Measurements from ENCODE around the gene UBXN2A. TPM values are rescaled to one million over a fixed set of nuclear protein-coding genes. Genes with fewer than 3 reads are reported as not detected.
"Not testable (repeated sequence)": the region's sequence is repeated elsewhere in the genome, so short reads cannot be mapped to it uniquely, and the experiment has no call there.

Gene UBXN2A
- total and polyA plus RNA-seq, 7 donors, result 8.1 to 21.2 (median 15.0) TPM

GRCh38 chr2:23944976-23945375, 4.7 kb downstream of the UBXN2A start:
- Histone ChIP-seq H3K36me3 (no peaks in the 10 kb centered on the region), H3K4me3 (no peak overlapping the region), H3K27ac (no peak overlapping the region), H3K27me3 (no peaks in the 10 kb centered on the region), H3K4me1 (peaks cover 0 to 10% (median 7%) of the 10 kb centered on the region in 4 donors), H3K9me3 (no peaks in the 10 kb centered on the region)
- no peak for DNase-seq
- intact Hi-C loops (cut with DNase I), result loop anchor here (5.0 kb wide), 1 partner anchor 102 kb away; the partner anchor contains the start of genes FKBP1B and WDCP
- TF ChIP-seq POLR2AphosphoS5 (IDR thresholded peaks at IDR 0.05) (no peak), POLR2A (IDR thresholded peaks at IDR 0.05) (no peak), EP300 (IDR thresholded peaks at IDR 0.05) (no peak), CTCF (IDR thresholded peaks at IDR 0.05) (no peak)

GRCh38 chr2:23947350-23947749, 7.1 kb downstream of the UBXN2A start:
- TF ChIP-seq EP300 (IDR thresholded peaks at IDR 0.05) (no peak), POLR2A (IDR thresholded peaks at IDR 0.05) (no peak), POLR2AphosphoS5 (IDR thresholded peaks at IDR 0.05) (no peak), CTCF (IDR thresholded peaks at IDR 0.05) (no peak)
- intact Hi-C loops (cut with DNase I), result no loop called here
- Histone ChIP-seq H3K4me3 (no peak overlapping the region), H3K9me3 (no peaks in the 10 kb centered on the region), H3K36me3 (no peaks in the 10 kb centered on the region), H3K4me1 (no peaks in the 10 kb centered on the region), H3K27ac (no peak overlapping the region), H3K27me3 (no peaks in the 10 kb centered on the region)
- no peak for DNase-seq
- WGBS, 2 donors, result 95 to 99% methylated on average over 2 of the region's 2 CpGs

GRCh38 chr2:23952558-23952957, 12.3 kb downstream of the UBXN2A start:
- H3K27ac ChIP-seq; H3K4me3 ChIP-seq; H3K9me3 ChIP-seq; H3K4me1 ChIP-seq; H3K27me3 ChIP-seq; intact Hi-C loops (cut with DNase I); DNase-seq; H3K36me3 ChIP-seq: not testable (repeated sequence)
- 97 to 98% methylated on average over 3 of the region's 3 CpGs for WGBS, 2 donors

DNA sequence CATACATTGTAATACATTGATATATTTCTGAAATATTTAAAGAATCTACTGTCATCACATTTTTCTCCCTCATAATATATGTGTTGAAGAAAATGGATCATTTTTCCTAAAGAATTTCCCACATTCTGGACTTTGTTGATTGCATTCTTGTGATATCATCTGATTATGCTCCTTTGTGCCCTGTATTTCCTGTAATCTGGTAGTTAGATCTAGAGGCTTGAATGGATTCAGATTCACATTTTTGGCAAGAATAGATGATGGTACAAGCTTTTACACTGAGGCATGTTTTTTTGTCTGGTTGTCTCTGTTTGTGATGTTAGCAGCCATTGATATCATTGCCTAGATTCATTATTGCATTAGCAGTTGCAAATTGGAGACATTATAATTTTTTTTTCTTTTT, 13.4 kb downstream of the UBXN2A start:
- no peaks in the 10 kb centered on the region for H3K36me3 ChIP-seq
- intact Hi-C loops (cut with DNase I), result no loop called here
- TF ChIP-seq POLR2A (IDR thresholded peaks at IDR 0.05) (no peak), CTCF (IDR thresholded peaks at IDR 0.05) (no peak), EP300 (IDR thresholded peaks at IDR 0.05) (no peak), POLR2AphosphoS5 (IDR thresholded peaks at IDR 0.05) (no peak)
- no peaks in the 10 kb centered on the region for H3K9me3 ChIP-seq
- H3K27ac ChIP-seq, result no peak overlapping the region
- no peak overlapping the region for H3K4me3 ChIP-seq
- H3K4me1 ChIP-seq, result peaks cover 0 to 8% (median 0%) of the 10 kb centered on the region in 4 donors
- H3K27me3 ChIP-seq, result no peaks in the 10 kb centered on the region
- no peak for DNase-seq

GRCh38 chr2:23954325-23955014, 14.2 kb downstream of the UBXN2A start:
- Histone ChIP-seq H3K27me3 (no peaks in the 10 kb centered on the region), H3K36me3 (no peaks in the 10 kb centered on the region), H3K27ac (no peak overlapping the region), H3K4me3 (no peak overlapping the region), H3K4me1 (peaks cover 0 to 8% (median 0%) of the 10 kb centered on the region in 4 donors), H3K9me3 (no peaks in the 10 kb centered on the region)
- no peak for DNase-seq
- intact Hi-C loops (cut with DNase I), result no loop called here
- 90 to 91% methylated on average over 6 of the region's 6 CpGs for WGBS, 2 donors
- TF ChIP-seq POLR2A (IDR thresholded peaks at IDR 0.05), result no peak
- no peak for TF ChIP-seq POLR2AphosphoS5 (IDR thresholded peaks at IDR 0.05)
- no peak for TF ChIP-seq EP300 (IDR thresholded peaks at IDR 0.05)
- TF ChIP-seq CTCF (IDR thresholded peaks at IDR 0.05), result no peak

Data from sigmoid colon (tissue), 7 donors.